Trophoblast cell (in vitro differentiated cells and primary cell): ENCODE results near the gene RHOT2.

ENCODE experiments used
- DNase-seq, 2 donors: peaks; one replicate each; pipeline ENCODE4 v3.0.0-alpha.2; 2016
- H2AFZ ChIP-seq: 2 replicates; pipeline ENCODE4 v1.6.1; 2013; ENCODE audit warnings: low read length, moderate library complexity, mild to moderate bottlenecking; ENCODE audit not compliant: insufficient read depth, poor library complexity
- H2AK5ac ChIP-seq: 2 replicates; pipeline ENCODE4 v1.6.1; 2013; ENCODE audit warnings: mild to moderate bottlenecking, low read length
- H2BK120ac ChIP-seq: 2 replicates; pipeline ENCODE4 v1.6.1; 2013; ENCODE audit warnings: low read length, mild to moderate bottlenecking, moderate library complexity; ENCODE audit not compliant: insufficient read depth, poor library complexity
- H2BK12ac ChIP-seq: 2 replicates; pipeline ENCODE4 v1.6.1; 2013; ENCODE audit warnings: mild to moderate bottlenecking, low read length, moderate library complexity
- H2BK5ac ChIP-seq: 2 replicates; pipeline ENCODE4 v1.6.1; 2013; ENCODE audit warnings: low read length, low read depth, moderate library complexity, mild to moderate bottlenecking; ENCODE audit not compliant: poor library complexity
- H3K14ac ChIP-seq: 2 replicates; pipeline ENCODE4 v1.6.1; 2013; ENCODE audit warnings: mild to moderate bottlenecking, low read length
- H3K18ac ChIP-seq: 2 replicates; pipeline ENCODE4 v1.6.1; 2013; ENCODE audit warnings: mild to moderate bottlenecking, low read length
- H3K23ac ChIP-seq: 2 replicates; pipeline ENCODE4 v1.6.1; 2013; ENCODE audit warnings: low read length
- H3K27ac ChIP-seq: 2 replicates; pipeline ENCODE4 v1.5.1; 2013; ENCODE audit warnings: low read depth, mild to moderate bottlenecking, inconsistent platforms, low read length, moderate library complexity
- H3K27me3 ChIP-seq: 2 replicates; pipeline ENCODE4 v1.6.1; 2013; ENCODE audit warnings: inconsistent platforms, mild to moderate bottlenecking, low read length, moderate library complexity; ENCODE audit not compliant: insufficient read depth
- H3K36me3 ChIP-seq, 2 experiments: 1 replicate in 1 of 2; 2 replicates in 1 of 2; pipeline ENCODE4 v1.6.1; 2013; ENCODE audit warnings: low read length in 2 of 2, mild to moderate bottlenecking in 2 of 2, moderate library complexity in 1 of 2; ENCODE audit not compliant: insufficient read depth in 2 of 2, control insufficient read depth in 1 of 2
- H3K4ac ChIP-seq: 2 replicates; pipeline ENCODE4 v1.6.1; 2013; ENCODE audit warnings: low read depth, mild to moderate bottlenecking, low read length, moderate library complexity
- H3K4me1 ChIP-seq, 2 experiments: 1 replicate in 1 of 2; 2 replicates in 1 of 2; pipeline ENCODE4 v1.6.1; 2013; ENCODE audit warnings: low read length in 2 of 2, mild to moderate bottlenecking in 2 of 2, moderate library complexity in 1 of 2; ENCODE audit not compliant: insufficient read depth in 2 of 2, control insufficient read depth in 1 of 2
- H3K4me2 ChIP-seq: 2 replicates; pipeline ENCODE4 v1.6.1; 2013; ENCODE audit warnings: inconsistent platforms, mild to moderate bottlenecking, low read length, moderate library complexity
- H3K4me3 ChIP-seq: 2 replicates; pipeline ENCODE4 v1.5.1; 2013; ENCODE audit warnings: mild to moderate bottlenecking, low read depth, low read length, inconsistent platforms
- H3K79me1 ChIP-seq: one replicate; pipeline ENCODE4 v1.6.1; 2013; ENCODE audit warnings: low read length
- H3K79me2 ChIP-seq: 2 replicates; pipeline ENCODE4 v1.6.1; 2013; ENCODE audit warnings: low read length, mild to moderate bottlenecking; ENCODE audit not compliant: control insufficient read depth, insufficient read depth, poor library complexity
- H3K9ac ChIP-seq: 2 replicates; pipeline ENCODE4 v1.6.1; 2013; ENCODE audit warnings: mild to moderate bottlenecking, low read length
- H3K9me3 ChIP-seq: 2 replicates; pipeline ENCODE4 v1.6.1; 2013; ENCODE audit warnings: low read depth, mild to moderate bottlenecking, control low read depth, inconsistent platforms, low read length; ENCODE audit not compliant: insufficient read depth
- H4K12ac ChIP-seq: 2 replicates; pipeline ENCODE4 v1.6.1; 2013; ENCODE audit warnings: low read depth, mild to moderate bottlenecking, low read length, moderate library complexity
- H4K8ac ChIP-seq: 2 replicates; pipeline ENCODE4 v1.6.1; 2013; ENCODE audit warnings: low read depth, mild to moderate bottlenecking, low read length, moderate library complexity
- H4K91ac ChIP-seq: one replicate; pipeline ENCODE4 v1.6.1; 2013; ENCODE audit warnings: low read depth, mild to moderate bottlenecking, low read length, moderate library complexity
- WGBS: extraction: QIAGEN DNeasy Blood & Tissue Kit; methylation state at CpG from one replicate; pipeline ENCODE4 v1.1.7; 2013; ENCODE audit warnings: missing lambda C conversion rate; ENCODE audit not compliant: insufficient read length, insufficient coverage; ENCODE audit errors: extremely low coverage; 5-methylcytosine and 5-hydroxymethylcytosine counted together

The RHOT2 gene

DNA sequence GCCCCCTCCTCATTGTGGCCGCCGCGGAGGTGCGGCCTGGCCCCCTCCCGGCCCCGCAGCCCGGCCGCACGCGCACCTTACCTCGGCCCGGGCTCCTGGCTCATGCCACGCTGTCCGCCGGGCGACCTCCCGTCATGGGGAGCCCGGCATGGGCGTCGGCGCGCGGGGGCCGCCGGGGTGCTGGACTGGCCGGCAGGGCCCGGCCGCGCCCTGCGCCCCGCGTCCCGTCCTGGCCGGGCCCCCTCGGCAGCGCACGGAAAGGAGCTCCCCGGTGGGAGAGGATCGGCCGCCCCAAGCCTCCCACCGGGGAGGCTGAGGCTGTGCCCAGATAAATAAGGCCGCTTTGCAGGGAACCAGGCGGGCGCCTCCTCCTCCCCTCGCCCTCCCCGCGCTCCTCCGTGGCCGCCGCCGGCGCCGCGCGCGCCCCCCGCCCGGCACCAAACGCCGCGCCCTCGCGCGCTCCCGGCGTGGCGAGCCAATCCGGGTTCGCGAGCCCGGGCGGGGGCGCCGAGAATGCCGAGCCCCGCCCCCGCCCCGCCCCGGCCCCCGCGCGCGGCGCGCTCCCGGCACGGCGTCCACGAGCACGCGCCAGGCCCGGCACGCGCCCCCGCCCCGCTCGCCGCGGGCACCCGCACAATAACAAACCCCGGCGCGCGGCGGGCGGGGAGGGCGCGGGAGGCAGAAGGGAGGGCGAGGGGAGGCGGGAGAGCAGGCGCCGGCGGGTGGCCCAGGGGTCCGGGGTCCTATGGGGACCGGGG lies 37.7 kb downstream of the RHOT2 start, which contains the start of gene FBXL16:
Gene FBXL16, minus strand, starts transcription at position 371 of the 758 bp plus-strand sequence. CDS start 8,396 bp downstream, outside the sequence.
- H2AK5ac ChIP-seq: no peak within 1 kb of the TSS
- H3K79me2 ChIP-seq: no peaks in the 10 kb centered on the region
- H3K27ac ChIP-seq: no peak within 1 kb of the TSS
- H3K9me3 ChIP-seq: peaks cover 7% of the 10 kb centered on the region
- H3K23ac ChIP-seq: no peak within 1 kb of the TSS
- no peak within 1 kb of the TSS for H2BK5ac ChIP-seq
- no peak within 1 kb of the TSS for H3K18ac ChIP-seq
- H4K12ac ChIP-seq: no peak within 1 kb of the TSS
- no peak within 1 kb of the TSS for H4K91ac ChIP-seq
- peaks cover 0 to 2% of the 10 kb centered on the region in 2 experiments for H3K4me1 ChIP-seq
- H3K27me3 ChIP-seq: peaks cover 48% of the 10 kb centered on the region
- H2AFZ ChIP-seq: no peak within 1 kb of the TSS
- no peak within 1 kb of the TSS for H2BK120ac ChIP-seq
- H3K36me3 ChIP-seq: no peaks in the 10 kb centered on the region
- peak within 1 kb of the TSS; percentile 32 for H3K4me2 ChIP-seq
- no peak within 1 kb of the TSS for H3K9ac ChIP-seq
- H3K79me1 ChIP-seq: no peaks in the 10 kb centered on the region
- no peak for DNase-seq
- no peak within 1 kb of the TSS for H4K8ac ChIP-seq
- H2BK12ac ChIP-seq: no peak within 1 kb of the TSS
- H3K14ac ChIP-seq: no peak within 1 kb of the TSS
- WGBS: no CpG with 5 or more reads among the region's 115 CpGs
- no peak within 1 kb of the TSS for H3K4ac ChIP-seq
- H3K4me3 ChIP-seq: no peak within 1 kb of the TSS

DNA sequence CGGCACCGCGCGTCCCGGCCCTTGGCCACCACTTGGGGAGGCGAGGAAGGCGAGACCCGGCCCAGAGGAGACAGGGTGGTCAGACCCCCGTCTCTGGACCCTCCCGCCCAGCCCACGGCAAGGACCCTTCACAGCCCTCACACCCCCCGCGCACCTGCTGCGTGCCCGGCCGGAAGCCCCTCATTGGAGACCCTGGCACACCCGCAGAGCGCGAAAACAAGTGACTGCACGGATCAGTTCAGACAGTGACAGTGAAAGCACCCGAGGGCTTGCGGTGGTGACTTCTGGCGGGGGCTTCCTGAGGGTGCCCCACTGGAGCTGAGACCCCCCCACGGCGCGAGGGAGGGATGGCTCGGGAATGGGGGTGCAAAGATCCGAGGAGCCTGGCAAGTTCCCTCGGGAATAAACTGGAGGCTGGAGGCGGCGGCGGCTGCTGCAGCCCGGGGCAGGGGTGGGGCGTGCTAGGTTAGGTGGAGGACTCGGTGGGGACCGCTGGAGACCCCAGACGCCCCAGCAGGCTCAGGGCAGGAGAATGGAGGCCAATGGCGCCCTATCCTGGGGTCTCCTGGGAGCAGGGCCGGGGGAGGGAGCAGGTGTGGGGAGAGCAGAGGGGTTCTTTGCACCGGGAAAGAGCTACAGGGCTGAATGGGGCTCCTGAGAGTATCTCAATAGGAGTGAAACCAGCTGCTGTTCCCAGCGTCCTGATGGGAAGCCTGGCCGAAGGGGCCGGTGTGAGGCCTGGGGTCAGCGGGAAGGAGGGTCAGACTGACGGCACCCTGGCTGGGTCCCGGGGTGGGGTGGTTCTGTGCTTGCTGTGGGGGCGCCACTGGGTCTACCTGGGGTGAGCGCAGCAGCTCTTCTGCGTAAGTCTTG lies 38.5 kb downstream of the RHOT2 start:
- Histone ChIP-seq H4K8ac (no peak overlapping the region), H3K18ac (no peak overlapping the region), H2AK5ac (no peak overlapping the region), H2BK5ac (no peak overlapping the region), H3K79me1 (no peaks in the 10 kb centered on the region), H3K27me3 (peaks cover 41% of the 10 kb centered on the region), H3K4ac (no peak overlapping the region), H3K27ac (no peak overlapping the region), H3K9me3 (peaks cover 7% of the 10 kb centered on the region), H2BK120ac (no peak overlapping the region), H3K4me2 (no peak overlapping the region), H3K36me3 (no peaks in the 10 kb centered on the region), H3K79me2 (no peaks in the 10 kb centered on the region), H3K4me1 (peaks cover 0 to 2% of the 10 kb centered on the region in 2 experiments), H3K23ac (no peak overlapping the region), H4K12ac (no peak overlapping the region), H3K14ac (no peak overlapping the region), H3K9ac (no peak overlapping the region), H2AFZ (no peak overlapping the region), H2BK12ac (no peak overlapping the region), H4K91ac (no peak overlapping the region), H3K4me3 (no peak overlapping the region)
- WGBS: no CpG with 5 or more reads among the region's 49 CpGs
- DNase-seq: no peak

DNA sequence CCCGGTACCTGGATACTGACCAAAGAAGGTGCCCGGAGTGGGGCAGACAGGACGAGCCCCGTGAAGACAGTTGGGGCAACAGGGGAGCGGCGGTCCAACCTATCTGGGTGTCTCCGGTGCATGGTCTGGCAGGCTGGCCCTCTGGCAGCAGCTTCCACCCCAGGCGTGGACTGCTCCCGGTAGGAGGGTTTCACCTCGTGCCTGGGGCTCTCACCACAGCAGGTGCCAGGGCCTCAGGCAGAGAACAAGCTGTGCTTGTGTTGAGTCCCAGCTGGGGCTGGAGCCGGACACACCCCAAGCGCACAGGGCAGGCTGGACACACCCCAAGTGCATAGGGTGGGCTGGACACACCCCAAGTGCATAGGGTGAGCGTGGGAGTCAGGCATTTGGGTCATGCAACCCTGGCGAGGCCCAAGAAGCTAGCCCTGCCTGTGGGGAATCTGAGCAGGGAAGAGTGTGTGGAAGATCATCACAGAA lies 39.2 kb downstream of the RHOT2 start:
- H3K4me3 ChIP-seq: no peak overlapping the region
- DNase-seq: no peak
- H3K4me2 ChIP-seq: no peak overlapping the region
- H3K9me3 ChIP-seq: peaks cover 7% of the 10 kb centered on the region
- H4K12ac ChIP-seq: no peak overlapping the region
- WGBS: no CpG with 5 or more reads among the region's 14 CpGs
- no peaks in the 10 kb centered on the region for H3K36me3 ChIP-seq
- no peak overlapping the region for H3K27ac ChIP-seq
- no peak overlapping the region for H4K91ac ChIP-seq
- peaks cover 0 to 2% of the 10 kb centered on the region in 2 experiments for H3K4me1 ChIP-seq
- H3K18ac ChIP-seq: no peak overlapping the region
- no peak overlapping the region for H2BK120ac ChIP-seq
- no peaks in the 10 kb centered on the region for H3K79me2 ChIP-seq
- H2AFZ ChIP-seq: no peak overlapping the region
- no peak overlapping the region for H2AK5ac ChIP-seq
- no peak overlapping the region for H3K4ac ChIP-seq
- H2BK5ac ChIP-seq: no peak overlapping the region
- H3K14ac ChIP-seq: no peak overlapping the region
- H3K79me1 ChIP-seq: no peaks in the 10 kb centered on the region
- no peak overlapping the region for H2BK12ac ChIP-seq
- H3K9ac ChIP-seq: no peak overlapping the region
- no peak overlapping the region for H3K23ac ChIP-seq
- peaks cover 34% of the 10 kb centered on the region for H3K27me3 ChIP-seq
- H4K8ac ChIP-seq: no peak overlapping the region

GRCh38 chr16:708019-708418 lies 40.1 kb downstream of the RHOT2 start:
- no peaks in the 10 kb centered on the region for H3K79me1 ChIP-seq
- no peak overlapping the region for H3K23ac ChIP-seq
- no peak overlapping the region for H3K9ac ChIP-seq
- no CpG with 5 or more reads among the region's 3 CpGs for WGBS
- H3K79me2 ChIP-seq: no peaks in the 10 kb centered on the region
- H3K4ac ChIP-seq: no peak overlapping the region
- peaks cover 33% of the 10 kb centered on the region for H3K27me3 ChIP-seq
- H2BK5ac ChIP-seq: no peak overlapping the region
- no peak overlapping the region for H3K18ac ChIP-seq
- H4K91ac ChIP-seq: no peak overlapping the region
- H3K4me3 ChIP-seq: no peak overlapping the region
- H3K4me2 ChIP-seq: no peak overlapping the region
- no peak overlapping the region for H4K8ac ChIP-seq
- H3K14ac ChIP-seq: no peak overlapping the region
- H2AFZ ChIP-seq: no peak overlapping the region
- no peak overlapping the region for H3K27ac ChIP-seq
- no peak for DNase-seq
- H4K12ac ChIP-seq: no peak overlapping the region
- peaks cover 7% of the 10 kb centered on the region for H3K9me3 ChIP-seq
- H2AK5ac ChIP-seq: no peak overlapping the region
- no peak overlapping the region for H2BK120ac ChIP-seq
- no peak overlapping the region for H2BK12ac ChIP-seq
- H3K4me1 ChIP-seq: peaks cover 0 to 2% of the 10 kb centered on the region in 2 experiments
- H3K36me3 ChIP-seq: no peaks in the 10 kb centered on the region
